HTR-8/SVneo (cell line): ENCODE results near the gene HMX1.

ENCODE experiments used
- DNase-seq: peaks from one replicate; pipeline ENCODE4 v3.0.0; 2011; ENCODE audit warnings: low spot score, mixed read lengths; ENCODE audit not compliant: insufficient read length
- FAIRE-seq: peaks from 2 replicates; lab custom pipeline; 2011; peaks lifted over from hg19 to GRCh38; lab: Jason Lieb, UNC

HMX1 gene

GRCh38 chr4:8870647-8871416 lies 807 bp downstream of the HMX1 start:
- DNase-seq, result no peak
- FAIRE-seq, result no peak

- no peak for DNase-seq
- FAIRE-seq, result no peak
Observed at GRCh38 chr4:8869898-8870646, 1.6 kb downstream of the HMX1 start.

- FAIRE-seq (no peak), DNase-seq (no peak)
Observed at GRCh38 chr4:8869002-8869897, 2.4 kb downstream of the HMX1 start.

- DNase-seq, result no peak
- FAIRE-seq, result no peak
Observed at GRCh38 chr4:8868321-8869001, 3.2 kb downstream of the HMX1 start.

- DNase-seq, result no peak
- FAIRE-seq, result no peak
Observed at GRCh38 chr4:8867624-8868320, 3.9 kb downstream of the HMX1 start.

GRCh38 chr4:8866828-8867623 lies 4.6 kb downstream of the HMX1 start:
- no peak for FAIRE-seq
- DNase-seq, result no peak

GRCh38 chr4:8866421-8866820 lies 5.2 kb downstream of the HMX1 start:
- FAIRE-seq (no peak), DNase-seq (no peak)

GRCh38 chr4:8865681-8866310 lies 5.8 kb downstream of the HMX1 start:
- no peak for DNase-seq
- no peak for FAIRE-seq

GRCh38 chr4:8864912-8865680 lies 6.5 kb downstream of the HMX1 start:
- no peak for DNase-seq
- no peak for FAIRE-seq

- no peak for DNase-seq
- no peak for FAIRE-seq
Observed at GRCh38 chr4:8863686-8864682, 7.7 kb downstream of the HMX1 start.

- no peak for DNase-seq
- FAIRE-seq, result no peak
Observed at GRCh38 chr4:8862800-8863685, 8.6 kb downstream of the HMX1 start.

GRCh38 chr4:8862334-8862733 lies 9.3 kb downstream of the HMX1 start:
- FAIRE-seq (no peak), DNase-seq (no peak)

GRCh38 chr4:8861576-8862295 lies 9.9 kb downstream of the HMX1 start:
- no peak for DNase-seq
- no peak for FAIRE-seq

- DNase-seq (no peak), FAIRE-seq (no peak)
Observed at GRCh38 chr4:8860892-8861575, 10.6 kb downstream of the HMX1 start.
